Measurements from ENCODE around the gene GRK2. TPM values are rescaled to one million over a fixed set of nuclear protein-coding genes. Genes with fewer than 3 reads are reported as not detected.

GRK2 gene
- total and polyA plus RNA-seq, 2 of the 13 experiments (the other 11 are each of a cell fraction or from before 2014, with no cell fraction given) = 31.3 to 42.4 TPM

- TF ChIP-seq, protein P1, sequence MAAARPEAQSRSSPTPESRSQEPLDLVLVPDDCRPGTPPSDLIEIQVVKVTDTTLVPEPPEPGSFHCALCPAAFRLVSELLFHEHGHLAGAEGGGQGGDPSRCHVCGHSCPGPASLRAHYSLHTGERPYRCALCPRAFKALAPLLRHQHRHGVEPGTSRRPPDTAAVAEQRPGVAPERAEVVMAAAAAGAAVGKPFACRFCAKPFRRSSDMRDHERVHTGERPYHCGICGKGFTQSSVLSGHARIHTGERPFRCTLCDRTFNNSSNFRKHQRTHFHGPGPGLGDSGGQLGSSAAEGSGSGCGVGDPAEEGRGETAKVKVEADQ (CRISPR knock-in tag; IDR thresholded peaks at IDR 0.05; ENCODE audit: borderline replicate concordance) = 0 out of 2 replicates have a peak, but pooled peaks have one; percentile 12
- peak; percentile 63 for TF ChIP-seq TAF1 (CRISPR knock-in tag; IDR thresholded peaks at IDR 0.05)
- TF ChIP-seq UBTF (CRISPR knock-in tag; IDR thresholded peaks at IDR 0.05) = peak; percentile 50; the same call in 1 of the 2 replicates
- TF ChIP-seq ZNF569 (CRISPR knock-in tag; IDR thresholded peaks at IDR 0.05; ENCODE audit: borderline replicate concordance) = no peak
- TF ChIP-seq, protein P2, sequence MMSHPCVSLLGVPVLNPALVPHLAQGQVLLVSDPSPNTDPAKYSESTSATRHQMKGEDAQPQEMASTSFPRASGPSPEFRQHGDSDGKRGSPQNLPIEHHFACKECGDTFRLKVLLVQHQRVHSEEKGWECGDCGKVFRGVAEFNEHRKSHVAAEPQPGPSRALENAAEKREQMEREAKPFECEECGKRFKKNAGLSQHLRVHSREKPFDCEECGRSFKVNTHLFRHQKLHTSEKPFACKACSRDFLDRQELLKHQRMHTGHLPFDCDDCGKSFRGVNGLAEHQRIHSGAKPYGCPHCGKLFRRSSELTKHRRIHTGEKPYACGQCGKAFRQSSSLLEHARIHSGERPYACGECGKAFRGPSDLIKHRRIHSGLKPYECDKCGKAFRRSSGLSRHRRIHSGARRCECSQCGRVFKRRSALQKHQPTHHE (CRISPR knock-in tag; IDR thresholded peaks at IDR 0.05; ENCODE audit: borderline replicate concordance) = peak; percentile 40; the same call in 1 of the 2 replicates
- peak; percentile 43 for TF ChIP-seq MAX (IDR thresholded peaks at IDR 0.05)
- peak; percentile 29; the same call in 1 of the 2 replicates for TF ChIP-seq ZNF225 (CRISPR knock-in tag; IDR thresholded peaks at IDR 0.05)
- peak; percentile 80; the same call in 1 of the 2 replicates for TF ChIP-seq DNMT1 (CRISPR knock-in tag; IDR thresholded peaks at IDR 0.05)
- TF ChIP-seq ZSCAN31 (CRISPR knock-in tag; IDR thresholded peaks at IDR 0.05; ENCODE audit: low read depth) = 0 out of 2 replicates have a peak, but pooled peaks have one; percentile 40
- TF ChIP-seq HOXA7 (CRISPR knock-in tag; IDR thresholded peaks at IDR 0.05) = no peak
- no peak for TF ChIP-seq TCF7 (IDR thresholded peaks at IDR 0.05; ENCODE audit: low read depth)
- no peak for TF ChIP-seq HMG20A (CRISPR knock-in tag; IDR thresholded peaks at IDR 0.05; ENCODE audit: borderline replicate concordance)
- peak; percentile 34 for TF ChIP-seq MED1 (CRISPR knock-in tag; IDR thresholded peaks at IDR 0.05)
- TF ChIP-seq E2F1 (CRISPR knock-in tag; IDR thresholded peaks at IDR 0.05) = peak; percentile 44; the same call in 1 of the 2 replicates
- TF ChIP-seq ZNF20 (CRISPR knock-in tag; IDR thresholded peaks at IDR 0.05) = 0 out of 2 replicates have a peak, but pooled peaks have one; percentile 82
- TF ChIP-seq ZBTB3 (CRISPR knock-in tag; IDR thresholded peaks at IDR 0.05; ENCODE audit: borderline replicate concordance, low read depth) = no peak
- TF ChIP-seq MZF1 (CRISPR knock-in tag; IDR thresholded peaks at IDR 0.05; ENCODE audit: borderline replicate concordance) = no peak
- TF ChIP-seq STAT5B (CRISPR knock-in tag; IDR thresholded peaks at IDR 0.05) = 0 out of 2 replicates have a peak, but pooled peaks have one; percentile 43
- TF ChIP-seq TCF12 (IDR thresholded peaks at IDR 0.05) = no peak
- TF ChIP-seq TCF12 (CRISPR knock-in tag; IDR thresholded peaks at IDR 0.05) = 0 out of 2 replicates have a peak, but pooled peaks have one; percentile 47
- peak; percentile 34; the same call in 1 of the 2 replicates for TF ChIP-seq NRL (CRISPR knock-in tag; IDR thresholded peaks at IDR 0.05; ENCODE audit: borderline replicate concordance)
- 0 out of 2 replicates have a peak, but pooled peaks have one; percentile 66 for TF ChIP-seq THAP8 (CRISPR knock-in tag; IDR thresholded peaks at IDR 0.05; ENCODE audit: borderline replicate concordance)
- peak; percentile 45; the same call in 1 of the 2 replicates for TF ChIP-seq DMAP1 (CRISPR knock-in tag; IDR thresholded peaks at IDR 0.05)
These were observed 37.0 kb downstream of the GRK2 start, which contains the start of gene SSH3 (continued) for GRCh38 chr11:67303132-67303834.

Measured in HepG2 (cell line).